Chondrocyte (in vitro differentiated cells): ENCODE results near the gene ZIC5. TPM values are rescaled to one million over a fixed set of nuclear protein-coding genes. Genes with fewer than 3 reads are reported as not detected.

Experiments used
- DNase-seq: peaks from one replicate; pipeline ENCODE4 v3.0.0; 2021; ENCODE audit warnings: mixed read lengths, low spot score
- H3K27ac Mint-ChIP-seq: one replicate; pipeline ENCODE4 v1.8.0; 2021; ENCODE audit warnings: mild to moderate bottlenecking, moderate library complexity, mixed read lengths; ENCODE audit not compliant: unreplicated experiment
- H3K27me3 Mint-ChIP-seq: 2 replicates; pipeline ENCODE4 v1.8.0; 2021; ENCODE audit warnings: low read depth, mixed read lengths
- H3K36me3 Mint-ChIP-seq: 2 replicates; pipeline ENCODE4 v1.8.0; 2021; ENCODE audit warnings: low read depth, mixed read lengths
- H3K4me1 Mint-ChIP-seq: 2 replicates; pipeline ENCODE4 v1.8.0; 2021; ENCODE audit warnings: low read depth, mild to moderate bottlenecking, mixed read lengths
- H3K4me3 Mint-ChIP-seq: one replicate; pipeline ENCODE4 v1.8.0; 2021; ENCODE audit warnings: mild to moderate bottlenecking, moderate library complexity, mixed read lengths; ENCODE audit not compliant: unreplicated experiment
- H3K9me3 Mint-ChIP-seq: 2 replicates; pipeline ENCODE4 v1.8.0; 2021; ENCODE audit warnings: low read depth, mixed read lengths
- CTCF ChIP-seq: fragments of 200-600 bp; sonication (generic); IDR thresholded peaks from 2 replicates; pipeline ENCODE4 v1.5.0; 2021; ENCODE audit warnings: antibody characterized with exemption, mild to moderate bottlenecking, moderate library complexity
- total RNA-seq: library from RNA; stranded (reverse); gene quantifications from 3 replicates; pipeline ENCODE4 v1.2.1, GENCODE V29; 2021

The ZIC5 gene
- total RNA-seq, 1 donor from 2014 or later: 3.1 TPM

DNA sequence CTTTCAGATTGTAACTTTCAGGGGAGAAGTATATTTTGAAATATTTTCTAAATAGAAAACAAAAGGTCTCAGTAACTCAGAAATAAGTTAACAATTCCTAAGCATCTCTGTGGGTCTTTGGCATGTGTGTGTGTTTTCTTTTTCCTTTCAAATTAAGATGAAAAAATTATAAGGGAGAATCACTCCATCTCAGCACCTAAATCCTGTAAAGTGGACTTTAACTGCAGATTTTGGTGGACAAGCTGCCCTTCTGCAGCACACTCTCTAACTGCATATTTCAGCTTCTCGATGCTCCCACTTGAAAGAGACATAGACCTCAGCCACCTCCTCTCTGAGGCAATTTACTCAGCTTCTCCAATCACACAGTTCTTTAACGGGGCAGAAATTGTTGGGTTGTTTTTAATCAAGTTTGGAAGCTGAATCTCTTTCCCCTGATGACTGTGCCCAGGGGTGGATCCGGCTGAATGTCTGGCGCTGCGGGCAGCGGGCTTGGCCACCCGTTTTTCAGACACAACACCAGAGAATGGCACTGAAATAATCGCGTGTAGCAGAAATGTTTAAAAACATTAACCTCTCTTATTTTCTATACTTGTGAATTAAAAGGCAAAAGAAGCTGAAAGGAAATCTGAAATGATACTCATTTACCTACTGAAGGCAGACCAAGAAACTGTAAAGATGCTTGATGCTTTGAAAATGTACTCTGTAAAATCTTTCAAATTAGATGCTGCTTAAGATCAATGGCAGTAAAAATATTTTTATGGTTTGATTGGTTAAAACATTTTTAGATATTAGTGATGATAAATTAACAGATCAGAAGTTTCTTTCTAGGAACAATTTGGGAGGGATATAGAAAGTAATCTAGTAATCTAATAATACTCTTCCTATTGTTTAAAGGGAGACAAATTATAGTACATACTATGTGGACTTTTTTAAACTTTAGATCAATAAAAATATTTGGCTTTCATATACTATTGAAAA, 22.4 kb upstream of the ZIC5 start:
- H3K9me3 Mint-ChIP-seq: no peaks in the 10 kb centered on the region
- H3K4me1 Mint-ChIP-seq: peaks cover 55% of the 10 kb centered on the region
- H3K27ac Mint-ChIP-seq: peak overlapping the region; percentile 5
- peaks cover 15% of the 10 kb centered on the region for H3K27me3 Mint-ChIP-seq
- no peak for TF ChIP-seq CTCF
- peak overlapping the region; percentile 35 for H3K4me3 Mint-ChIP-seq
- H3K36me3 Mint-ChIP-seq: no peaks in the 10 kb centered on the region
- DNase-seq: no peak

- TF ChIP-seq CTCF: no peak
- Mint-ChIP-seq H3K27me3 (peaks cover 15% of the 10 kb centered on the region), H3K27ac (peak overlapping the region; percentile 24), H3K4me1 (peaks cover 64% of the 10 kb centered on the region), H3K4me3 (no peak overlapping the region), H3K36me3 (no peaks in the 10 kb centered on the region), H3K9me3 (no peaks in the 10 kb centered on the region)
- DNase-seq: no peak
Observed at GRCh38 chr13:99992949-99993351, 21.4 kb upstream of the ZIC5 start.

- Mint-ChIP-seq H3K4me1 (peaks cover 72% of the 10 kb centered on the region), H3K27me3 (peaks cover 15% of the 10 kb centered on the region), H3K4me3 (no peak overlapping the region), H3K36me3 (no peaks in the 10 kb centered on the region), H3K9me3 (no peaks in the 10 kb centered on the region), H3K27ac (peak overlapping the region; percentile 90)
- TF ChIP-seq CTCF: no peak
- DNase-seq: no peak
Observed at GRCh38 chr13:99991828-99992775, 20.5 kb upstream of the ZIC5 start.

DNA sequence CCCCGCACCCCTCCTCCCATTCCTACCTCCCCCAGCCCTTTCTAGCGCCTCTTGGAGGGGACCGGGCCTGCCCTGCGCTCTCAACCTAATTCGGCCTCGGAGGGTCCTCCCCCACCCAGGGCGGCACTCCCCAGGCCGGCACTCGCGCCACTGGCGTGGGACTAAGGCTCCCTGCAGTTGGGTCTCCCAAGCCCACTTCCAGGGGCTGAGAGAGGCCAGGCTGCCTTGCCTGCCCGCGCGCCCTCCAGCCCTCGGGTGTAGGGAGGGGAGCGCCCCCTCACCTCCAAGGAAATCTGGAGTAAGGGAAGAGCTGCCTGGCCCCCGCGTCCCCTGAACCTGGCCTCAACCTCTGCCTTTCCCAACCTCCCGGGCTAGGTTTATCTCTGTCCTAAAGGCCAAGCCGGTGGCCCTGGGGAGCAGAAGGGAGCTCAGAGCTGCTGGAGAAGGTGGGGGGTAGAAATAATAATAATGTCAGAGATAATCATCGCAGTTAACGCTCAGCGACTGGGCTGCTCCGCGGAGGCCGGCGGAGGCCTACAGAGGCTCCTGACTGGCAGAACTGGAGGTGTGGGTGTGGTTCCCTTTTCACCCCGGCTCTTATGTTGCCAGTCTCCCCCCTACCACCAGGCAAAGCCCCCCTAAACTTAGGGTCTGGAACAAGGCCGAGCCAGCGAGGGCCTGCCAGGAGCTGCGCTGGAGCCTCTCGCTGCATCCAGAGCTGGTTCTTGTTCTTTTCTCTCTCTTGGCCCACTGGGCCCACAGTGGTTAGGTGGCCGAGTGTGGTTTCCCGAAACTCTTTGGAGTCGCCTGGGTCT, 19.7 kb upstream of the ZIC5 start:
- no peak for DNase-seq
- Mint-ChIP-seq H3K4me1 (peaks cover 81% of the 10 kb centered on the region), H3K4me3 (no peak overlapping the region), H3K9me3 (no peaks in the 10 kb centered on the region), H3K27ac (peak overlapping the region; percentile 90), H3K27me3 (peaks cover 10% of the 10 kb centered on the region), H3K36me3 (no peaks in the 10 kb centered on the region)
- no peak for TF ChIP-seq CTCF
